Spleen (tissue), 7 donors: ENCODE results near the gene FOXD2.

Experiments
- CTCF ChIP-seq, 11 experiments: fragments of 200-600 bp in 7 of 11; fragments of 450-650 bp in 4 of 11; sonication (generic) in 4 of 11; IDR thresholded peaks in 8 of 11; conservative IDR thresholded peaks in 3 of 11; 1 replicate in 7 of 11; 2 replicates in 4 of 11; pipeline versions ENCODE4 v1.4.0 to v1.8.0; 2016 to 2021; ENCODE audit warnings: antibody characterized with exemption in 11 of 11, inconsistent platforms in 4 of 11, mild to moderate bottlenecking in 1 of 11
- POLR2A ChIP-seq, 3 donors: fragments of 450-650 bp; IDR thresholded peaks; one replicate each; pipeline ENCODE4 v1.5.1; 2017; ENCODE audit warnings: antibody characterized with exemption in 3 of 3, mild to moderate bottlenecking in 1 of 3
- donor health status: DM: no; HTN: no; CAD: no; lungs with moderate emphysema.
- donor health status: DM: no; HTN: no; CAD: no.
- donor health status: DM: no; HTN: no; CAD: no.

GRCh38 chr1:47432071-47433036, 5.5 kb upstream of the FOXD2 start:
- TF ChIP-seq CTCF (IDR thresholded peaks at IDR 0.05 in 8 of 11, conservative IDR thresholded peaks at IDR 0.05 in 3 of 11) = peak in 10 of 11 experiments; percentile 4 to 78 (median 54)
- no peak for TF ChIP-seq POLR2A (IDR thresholded peaks at IDR 0.05)
